Stimulated activated CD4-positive, alpha-beta T cell treated with anti-CD3 and anti-CD28 coated beads, TNF-alpha, amount 100 ng/mL, for 4 hours (primary cell): ENCODE measurements around the gene RHOC.
"Not testable (repeated sequence)": the region's sequence is repeated elsewhere in the genome, so short reads cannot be mapped to it uniquely, and the experiment has no call there.

ENCODE experiments used
- DNase-seq, 3 experiments: peaks; one replicate each; pipeline ENCODE4 v3.0.0-alpha.2; 2020; ENCODE audit warnings: low read depth in 3 of 3

The RHOC gene

DNA sequence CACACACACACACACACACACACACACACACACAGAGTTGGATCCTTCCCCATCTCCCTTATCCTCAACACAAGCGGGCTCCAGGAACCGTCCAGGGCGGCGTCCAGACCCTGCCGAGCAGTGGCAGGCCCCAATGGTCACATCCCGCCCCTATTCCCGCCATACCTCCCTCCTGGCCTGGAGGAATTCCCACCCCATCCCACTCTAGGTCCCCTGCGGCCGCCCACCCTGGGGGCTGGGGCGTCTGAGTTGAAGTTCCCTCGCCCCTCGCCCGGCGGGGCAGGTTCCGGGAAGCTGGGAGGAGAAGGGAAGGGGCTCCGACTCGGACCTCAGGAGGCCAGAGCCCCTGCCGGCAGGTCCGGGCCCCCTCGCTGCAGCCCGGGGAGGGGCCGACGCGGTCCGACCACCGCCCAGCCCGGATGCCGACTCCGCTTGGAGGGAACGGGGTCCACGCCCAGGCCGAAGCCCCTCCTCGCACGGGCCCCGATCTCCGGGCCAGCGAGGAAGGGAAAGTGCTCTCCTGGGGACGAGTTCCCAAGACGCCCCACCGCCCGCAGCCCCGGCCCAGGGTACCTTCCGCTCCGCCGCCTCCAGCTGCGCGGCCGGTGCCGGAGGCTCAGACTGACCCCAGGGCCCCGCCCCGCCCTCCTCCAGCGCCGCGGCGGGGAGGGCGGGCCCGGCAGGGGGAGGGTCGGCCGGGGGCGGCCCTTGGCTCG is at the start of gene RHOC:
RHOC (minus strand) TSS at position 623 of the 716 bp plus-strand sequence. CDS start 3,328 bp downstream, outside the sequence.
- DNase-seq, result no peak

DNA sequence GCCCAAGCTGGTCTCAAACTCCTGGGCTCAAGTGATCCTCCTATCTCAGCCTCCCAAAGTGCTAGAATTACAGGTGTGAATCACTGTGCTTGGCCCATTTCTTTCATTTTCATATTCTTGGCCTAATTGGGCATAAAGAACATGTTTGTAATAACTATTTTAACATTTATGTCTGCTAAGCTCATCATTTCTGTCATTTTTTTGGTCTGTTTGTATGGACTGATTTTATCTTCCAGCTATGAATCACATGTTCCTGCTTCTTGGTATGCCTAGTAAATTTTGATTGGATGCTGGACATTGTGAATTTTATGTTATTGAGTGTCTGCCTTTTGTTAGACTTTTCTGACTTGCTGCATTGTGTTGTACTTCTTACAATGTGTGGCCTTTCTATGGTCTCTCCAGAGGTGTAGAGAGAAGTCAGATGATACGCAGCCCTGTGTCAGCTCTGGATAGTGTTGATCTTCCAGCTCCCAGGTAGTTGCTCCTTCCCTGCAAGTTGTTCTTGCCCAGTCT is 47.2 kb upstream of the RHOC start:
- no peak for DNase-seq

DNA sequence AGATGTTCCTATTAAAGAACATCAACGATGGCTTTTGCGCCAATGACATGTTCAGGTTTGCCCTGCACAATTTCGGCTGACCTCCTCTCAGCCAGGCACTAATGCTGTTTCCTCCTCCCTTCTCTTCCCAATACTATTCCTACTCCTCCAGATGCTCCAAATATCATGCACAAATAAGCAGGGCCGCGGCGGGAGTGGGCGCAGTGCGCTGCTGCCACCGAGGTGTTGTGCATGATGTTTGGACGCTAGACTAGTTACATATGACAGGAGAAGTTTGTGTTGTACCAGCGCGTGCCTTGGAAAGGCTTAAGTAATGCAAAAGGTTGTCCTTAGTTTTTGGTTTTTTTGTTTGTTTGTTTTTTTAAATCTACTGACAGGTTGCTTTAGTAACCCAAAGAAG is 41.5 kb upstream of the RHOC start:
- no peak for DNase-seq

- DNase-seq, result no peak
These were observed 37.2 kb upstream of the RHOC start for GRCh38 chr1:112744009-112744578.

DNA sequence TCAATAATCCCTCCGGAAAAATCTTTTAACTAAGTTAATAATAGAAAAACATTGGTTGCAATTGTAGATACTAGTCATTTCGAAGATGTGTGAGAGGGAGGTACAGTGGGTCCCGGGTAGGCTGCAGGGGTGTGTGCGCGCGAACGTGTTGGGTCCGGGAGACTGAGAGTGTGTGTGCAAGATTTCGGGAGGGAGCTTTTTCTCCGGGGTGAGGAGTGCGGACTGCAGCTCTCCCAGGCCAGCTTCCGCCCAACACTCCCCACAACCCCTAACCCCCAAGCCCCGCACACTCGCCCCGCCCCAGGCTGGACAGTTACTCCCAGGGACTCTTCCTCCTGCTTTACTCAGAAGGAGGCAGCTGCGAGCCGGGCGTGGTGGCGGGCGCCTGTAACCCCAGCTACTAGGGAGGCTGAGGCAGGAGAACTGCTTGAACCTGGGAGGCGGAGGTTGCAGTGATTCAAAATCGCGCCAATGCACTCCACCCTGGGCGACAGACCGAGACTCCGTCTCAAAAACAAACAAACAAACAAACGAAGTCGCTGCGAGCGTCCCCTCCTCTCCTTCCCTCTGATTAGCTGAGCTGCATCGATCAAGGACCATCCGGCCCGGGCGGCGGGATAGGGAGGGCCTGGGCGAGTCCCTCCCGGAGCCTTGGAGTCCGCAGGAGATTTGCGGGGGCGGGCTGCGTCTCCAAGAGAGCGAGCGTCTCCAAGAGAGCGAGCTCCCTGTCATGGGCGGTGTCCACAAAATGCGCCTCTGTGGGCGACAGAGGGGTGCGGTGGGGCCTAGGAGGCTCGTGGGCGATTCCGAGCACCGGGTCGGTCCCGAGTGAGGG is 36.5 kb upstream of the RHOC start:
- DNase-seq, result no peak

GRCh38 chr1:112737573-112737972 is 30.6 kb upstream of the RHOC start:
- DNase-seq, result no peak

- DNase-seq, result no peak
These were observed 28.8 kb upstream of the RHOC start for GRCh38 chr1:112735752-112736151.

DNA sequence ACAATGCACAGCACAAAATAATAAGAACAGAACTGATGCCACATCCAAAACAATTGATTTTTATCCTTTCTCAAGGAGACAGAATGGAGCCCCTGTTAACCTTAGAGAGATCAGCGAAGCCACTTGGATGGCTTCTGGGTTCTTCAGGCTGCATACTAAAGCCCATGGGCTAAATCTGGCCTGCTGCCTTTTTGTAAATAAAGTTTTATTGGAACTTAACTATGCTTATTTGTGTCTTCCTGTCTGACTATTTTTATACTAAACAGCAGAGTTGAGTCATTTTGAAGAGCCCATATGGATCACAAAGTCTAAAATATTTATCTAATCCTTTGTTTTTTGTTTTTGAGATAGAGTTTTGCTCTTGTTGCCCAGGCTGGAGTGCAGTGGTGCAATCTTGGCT is 24.5 kb upstream of the RHOC start:
- no peak for DNase-seq

DNA sequence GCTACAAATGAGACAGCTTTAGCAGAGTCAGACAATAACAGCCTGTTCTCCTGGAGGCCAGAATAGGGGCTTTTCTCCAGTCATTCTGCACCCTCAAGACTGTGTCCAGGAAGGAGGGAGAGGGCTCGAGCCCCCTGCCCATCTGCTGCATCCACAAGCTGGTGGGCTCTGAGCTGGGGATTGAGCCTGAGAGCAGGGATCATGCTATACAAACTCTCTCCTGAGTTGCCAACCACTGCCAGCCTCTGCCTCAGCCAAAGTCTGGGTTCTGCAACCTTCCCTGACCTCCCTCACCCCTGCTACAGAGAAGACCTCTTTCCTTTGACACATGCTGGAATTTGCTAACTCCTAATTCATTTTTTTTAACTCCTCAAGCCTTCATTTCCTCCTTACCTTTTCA is 23.0 kb upstream of the RHOC start:
- no peak for DNase-seq

GRCh38 chr1:112729011-112729410 is 22.1 kb upstream of the RHOC start:
- DNase-seq, result not testable (repeated sequence)

DNA sequence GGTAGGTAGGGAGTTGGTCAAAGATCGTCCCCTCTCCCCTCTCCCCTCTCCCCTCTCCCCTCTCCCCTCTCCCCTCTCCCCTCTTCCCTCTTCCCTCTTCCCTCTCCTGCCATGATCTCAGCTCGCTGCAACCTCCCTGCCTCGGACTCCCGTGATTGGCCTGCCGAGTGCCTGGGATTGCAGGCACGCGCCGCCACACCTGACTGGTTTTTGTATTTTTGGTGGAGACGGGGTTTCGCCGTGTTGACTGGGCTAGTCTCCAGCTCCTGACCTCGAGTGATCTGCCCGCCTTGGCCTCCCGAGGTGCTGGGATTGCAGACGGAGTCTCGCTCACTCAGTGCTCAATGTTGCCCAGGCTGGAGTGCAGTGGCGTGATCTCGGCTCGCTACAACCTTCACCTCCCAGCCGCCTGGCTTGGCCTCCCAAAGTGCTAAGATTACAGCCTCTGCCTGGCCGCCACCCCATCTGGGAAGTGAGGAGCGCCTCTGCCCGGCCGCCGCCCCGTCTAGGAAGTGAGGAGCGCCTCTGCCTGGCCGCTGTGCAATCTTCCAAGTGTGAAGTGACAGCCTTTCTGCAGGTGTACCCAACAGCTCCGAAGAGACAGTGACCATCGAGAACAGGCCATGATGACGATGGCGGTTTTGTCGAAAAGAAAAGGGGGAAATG is 21.5 kb upstream of the RHOC start:
- DNase-seq, result not testable (repeated sequence)

GRCh38 chr1:112727716-112728115 is 20.8 kb upstream of the RHOC start:
- DNase-seq, result no peak

GRCh38 chr1:112724240-112724639 is 17.3 kb upstream of the RHOC start:
- DNase-seq, result not testable (repeated sequence)

- no peak for DNase-seq
These were observed 16.5 kb upstream of the RHOC start for GRCh38 chr1:112723511-112723839.

- no peak for DNase-seq
These were observed 15.9 kb upstream of the RHOC start for GRCh38 chr1:112722601-112723510.

- no peak for DNase-seq
These were observed 15.1 kb upstream of the RHOC start for GRCh38 chr1:112721966-112722524.

DNA sequence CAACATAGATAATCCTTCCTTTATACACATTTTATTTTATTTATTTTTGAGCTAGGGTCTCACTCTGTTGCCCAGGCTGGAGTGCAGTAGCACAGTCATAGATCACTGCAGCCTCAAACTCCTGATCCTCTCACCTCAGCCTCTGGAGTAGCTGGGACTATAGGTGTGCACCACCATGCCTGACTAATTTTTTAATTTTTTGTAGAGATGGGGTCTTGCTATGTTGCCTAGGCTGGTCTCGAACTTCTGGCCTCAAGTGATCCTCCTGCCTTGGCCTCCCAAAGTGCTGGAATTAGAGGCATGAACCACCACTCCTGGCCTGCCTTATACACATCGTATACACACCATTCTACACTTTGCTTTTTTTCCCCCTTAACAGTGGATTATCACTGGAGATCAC is 14.4 kb upstream of the RHOC start:
- not testable (repeated sequence) for DNase-seq

DNA sequence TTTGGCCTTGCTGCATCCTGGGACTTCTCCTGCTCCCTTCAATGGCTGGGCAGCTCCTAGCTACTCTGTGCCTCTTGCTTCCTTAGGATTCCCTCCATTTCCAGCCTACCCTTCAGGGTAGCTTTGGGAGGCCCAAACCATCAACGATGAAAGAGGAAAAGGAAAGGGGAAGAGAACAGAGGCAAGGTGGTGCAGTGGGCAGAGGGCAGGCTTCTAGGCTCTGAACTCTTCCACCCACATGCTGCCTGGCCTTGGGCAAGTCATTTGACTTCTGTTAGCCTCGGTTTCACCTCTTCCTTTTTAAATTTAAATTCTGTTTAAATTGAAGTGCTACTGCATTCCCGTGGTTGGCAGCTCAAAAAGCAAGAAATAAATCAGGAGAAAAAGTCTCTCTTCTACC is 13.9 kb upstream of the RHOC start:
- DNase-seq, result no peak

DNA sequence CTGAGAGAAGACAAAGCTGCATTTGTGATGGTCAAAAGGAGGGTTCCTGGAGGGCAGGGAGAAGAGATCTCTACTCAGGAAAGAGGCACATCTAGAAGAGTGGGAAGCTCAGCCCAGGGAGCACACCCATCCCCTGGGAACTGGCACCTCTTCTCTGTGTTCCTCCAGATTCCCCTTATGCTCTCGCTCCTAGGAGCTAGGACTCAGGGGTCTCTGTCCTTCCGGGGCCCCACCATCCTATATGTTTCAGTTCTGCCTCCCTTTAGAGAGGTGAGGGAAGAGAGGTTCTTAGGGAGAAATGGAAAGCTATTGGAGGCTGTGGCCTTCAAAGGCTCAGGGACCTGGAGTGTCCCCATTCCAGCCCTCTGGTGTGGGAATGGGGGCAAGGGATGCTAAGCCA is 12.8 kb upstream of the RHOC start:
- no peak for DNase-seq

DNA sequence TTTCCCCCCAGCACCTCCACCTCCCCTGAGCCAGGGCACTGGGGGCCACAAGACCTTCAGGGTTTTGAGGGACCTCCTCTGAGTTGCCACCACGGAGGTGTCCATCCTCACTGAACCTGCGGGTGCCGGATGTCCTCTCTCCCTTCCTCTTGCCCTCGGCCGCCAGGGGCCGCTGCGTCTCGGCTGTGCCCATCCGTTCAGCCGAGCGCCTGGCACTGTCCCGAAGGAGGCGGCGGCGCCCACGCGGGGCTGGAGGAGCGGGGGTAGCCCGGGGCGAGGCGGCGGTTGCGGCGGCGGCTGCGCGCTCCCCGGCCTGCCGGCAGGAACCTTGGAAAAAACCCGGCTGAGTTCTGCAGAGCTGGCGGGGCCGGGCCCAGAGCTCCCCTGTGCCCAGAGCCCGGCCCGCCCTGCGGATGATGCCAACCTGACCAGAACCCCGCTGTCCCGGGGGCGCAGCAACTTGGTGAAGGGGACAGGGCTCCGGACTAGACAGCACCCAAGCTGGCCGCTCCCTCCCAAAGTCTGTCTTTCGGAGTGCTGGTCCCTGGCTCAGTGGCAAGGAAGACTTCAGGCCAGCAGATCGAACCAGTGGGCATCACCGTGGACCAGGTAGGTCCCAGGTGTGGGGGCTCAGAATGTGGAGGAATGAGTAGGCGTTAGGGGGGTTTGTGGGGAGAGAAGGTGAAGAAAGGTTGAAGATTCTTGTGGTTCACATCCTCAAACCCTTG is 11.9 kb upstream of the RHOC start:
- peak; percentile 56 to 63 (median 62) for DNase-seq
